ENCODE results near the gene PPP2R1B. TPM values are rescaled to one million over a fixed set of nuclear protein-coding genes. Genes with fewer than 3 reads are reported as not detected.

The PPP2R1B gene
- total RNA-seq, 6 experiments from 2014 or later, result 41.6 to 50.9 (median 44.3) TPM

DNA sequence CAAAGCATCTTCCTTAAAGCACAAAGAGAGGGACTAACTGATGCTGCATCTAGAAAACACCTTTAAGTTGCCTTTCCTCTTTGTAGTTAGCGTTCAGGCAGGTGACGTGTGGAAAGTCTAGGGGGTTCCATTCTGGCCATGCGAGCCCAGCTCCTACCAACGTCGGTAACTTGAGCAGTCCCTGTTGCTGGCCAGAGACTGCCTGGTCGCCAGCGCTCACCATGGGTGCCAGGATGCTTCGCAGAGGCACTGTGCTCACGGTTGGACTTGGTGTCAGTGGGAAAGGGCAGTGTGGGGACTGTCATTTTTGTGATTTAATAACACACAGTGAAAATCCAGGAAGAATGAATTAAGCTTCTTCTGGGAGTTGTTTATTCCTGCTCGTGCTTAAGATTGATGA is 40.6 kb downstream of the PPP2R1B start:
- DNase-seq, result no peak
- no peaks in the 10 kb centered on the region; the same call in none of the 2 replicates for H3K27me3 Mint-ChIP-seq (ENCODE audit: insufficient read depth)
- no peak overlapping the region for H3K27ac Mint-ChIP-seq
- H3K4me3 Mint-ChIP-seq, result no peak overlapping the region
- TF ChIP-seq, protein P1, sequence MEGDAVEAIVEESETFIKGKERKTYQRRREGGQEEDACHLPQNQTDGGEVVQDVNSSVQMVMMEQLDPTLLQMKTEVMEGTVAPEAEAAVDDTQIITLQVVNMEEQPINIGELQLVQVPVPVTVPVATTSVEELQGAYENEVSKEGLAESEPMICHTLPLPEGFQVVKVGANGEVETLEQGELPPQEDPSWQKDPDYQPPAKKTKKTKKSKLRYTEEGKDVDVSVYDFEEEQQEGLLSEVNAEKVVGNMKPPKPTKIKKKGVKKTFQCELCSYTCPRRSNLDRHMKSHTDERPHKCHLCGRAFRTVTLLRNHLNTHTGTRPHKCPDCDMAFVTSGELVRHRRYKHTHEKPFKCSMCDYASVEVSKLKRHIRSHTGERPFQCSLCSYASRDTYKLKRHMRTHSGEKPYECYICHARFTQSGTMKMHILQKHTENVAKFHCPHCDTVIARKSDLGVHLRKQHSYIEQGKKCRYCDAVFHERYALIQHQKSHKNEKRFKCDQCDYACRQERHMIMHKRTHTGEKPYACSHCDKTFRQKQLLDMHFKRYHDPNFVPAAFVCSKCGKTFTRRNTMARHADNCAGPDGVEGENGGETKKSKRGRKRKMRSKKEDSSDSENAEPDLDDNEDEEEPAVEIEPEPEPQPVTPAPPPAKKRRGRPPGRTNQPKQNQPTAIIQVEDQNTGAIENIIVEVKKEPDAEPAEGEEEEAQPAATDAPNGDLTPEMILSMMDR (IDR thresholded peaks at IDR 0.05), result no peak
- H3K36me3 Mint-ChIP-seq (ENCODE audit: low read depth), result peaks cover 11% of the 10 kb centered on the region; the same call in 1 of the 2 replicates
- no peaks in the 10 kb centered on the region for H3K9me3 Mint-ChIP-seq
- H3K4me1 Mint-ChIP-seq (ENCODE audit: low read depth), result peaks cover 7% of the 10 kb centered on the region; the same call in 1 of the 2 replicates

DNA sequence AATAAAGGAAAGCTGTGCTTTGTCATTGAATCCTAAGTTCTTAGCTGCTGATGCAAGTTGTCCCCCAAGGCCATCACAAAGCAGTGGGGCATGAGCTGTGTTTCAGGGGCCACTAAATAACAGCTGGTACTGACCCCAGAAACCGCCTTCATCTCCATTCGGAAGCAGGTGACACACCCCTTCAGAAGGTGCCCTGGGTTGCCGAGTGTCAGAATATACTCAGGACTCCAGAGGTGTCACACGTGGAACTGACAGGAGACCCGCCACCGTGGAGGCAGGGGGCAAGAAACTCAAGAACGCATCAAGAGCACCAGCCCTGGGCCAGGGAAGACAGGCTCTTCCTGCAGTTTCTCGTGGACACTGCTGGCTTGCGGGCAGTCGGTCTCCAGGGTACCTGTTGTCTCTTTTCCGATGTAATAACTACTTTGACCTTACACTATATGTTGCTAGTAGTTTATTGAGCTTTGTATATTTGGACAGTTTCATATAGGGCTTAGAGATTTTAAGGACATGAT is 41.5 kb downstream of the PPP2R1B start:
- Mint-ChIP-seq H3K27ac (no peak overlapping the region), H3K4me3 (no peak overlapping the region), H3K36me3 (ENCODE audit: low read depth) (peaks cover 17% of the 10 kb centered on the region), H3K9me3 (no peaks in the 10 kb centered on the region), H3K4me1 (ENCODE audit: low read depth) (peaks cover 2% of the 10 kb centered on the region), H3K27me3 (ENCODE audit: insufficient read depth) (no peaks in the 10 kb centered on the region; the same call in none of the 2 replicates)
- TF ChIP-seq, protein P1 (IDR thresholded peaks at IDR 0.05), result no peak
- DNase-seq, result no peak

DNA sequence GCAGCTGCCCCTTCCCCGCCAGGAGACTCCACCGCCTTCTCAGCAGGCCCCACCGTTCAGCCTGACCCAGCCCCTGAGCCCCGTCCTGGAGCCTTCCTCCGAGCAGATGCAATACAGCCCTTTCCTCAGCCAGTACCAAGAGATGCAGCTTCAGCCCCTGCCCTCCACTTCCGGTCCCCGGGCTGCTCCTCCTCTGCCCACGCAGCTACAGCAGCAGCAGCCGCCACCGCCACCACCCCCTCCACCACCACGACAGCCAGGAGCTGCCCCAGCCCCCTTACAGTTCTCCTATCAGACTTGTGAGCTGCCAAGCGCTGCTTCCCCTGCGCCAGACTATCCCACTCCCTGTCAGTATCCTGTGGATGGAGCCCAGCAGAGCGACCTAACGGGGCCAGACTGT is 42.6 kb downstream of the PPP2R1B start:
- H3K27me3 Mint-ChIP-seq (ENCODE audit: insufficient read depth), result no peaks in the 10 kb centered on the region; the same call in 1 of the 2 replicates
- peaks cover 13% of the 10 kb centered on the region for H3K4me1 Mint-ChIP-seq (ENCODE audit: low read depth)
- H3K9me3 Mint-ChIP-seq, result no peaks in the 10 kb centered on the region
- no peak for DNase-seq
- TF ChIP-seq, protein P1 (IDR thresholded peaks at IDR 0.05), result no peak
- peaks cover 21% of the 10 kb centered on the region for H3K36me3 Mint-ChIP-seq (ENCODE audit: low read depth)
- H3K4me3 Mint-ChIP-seq, result no peak overlapping the region
- no peak overlapping the region for H3K27ac Mint-ChIP-seq

DNA sequence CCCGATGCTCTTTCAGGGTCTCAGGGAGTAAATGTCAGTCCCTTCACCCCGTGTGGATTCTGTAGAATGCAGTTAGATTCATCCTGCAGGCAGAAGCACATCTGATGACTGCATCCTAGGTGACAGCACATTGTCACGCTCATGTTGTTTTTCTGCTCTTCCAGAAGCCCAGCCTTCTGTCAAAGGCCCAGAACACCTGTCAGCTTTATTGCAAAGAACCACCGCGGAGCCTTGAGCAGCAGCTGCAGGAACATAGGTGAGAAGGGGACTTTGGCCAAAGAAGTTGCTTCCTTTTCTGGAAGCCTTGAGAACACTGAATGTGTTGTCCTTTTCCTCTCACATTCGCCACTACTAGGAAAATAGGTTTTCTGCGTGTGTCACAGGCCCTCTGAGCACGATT is 43.7 kb downstream of the PPP2R1B start:
- Mint-ChIP-seq H3K27ac (no peak overlapping the region), H3K4me1 (ENCODE audit: low read depth) (peaks cover 24% of the 10 kb centered on the region), H3K4me3 (no peak overlapping the region), H3K36me3 (ENCODE audit: low read depth) (peaks cover 24% of the 10 kb centered on the region), H3K27me3 (ENCODE audit: insufficient read depth) (no peaks in the 10 kb centered on the region), H3K9me3 (no peaks in the 10 kb centered on the region)
- TF ChIP-seq, protein P1 (IDR thresholded peaks at IDR 0.05), result no peak
- DNase-seq, result no peak

DNA sequence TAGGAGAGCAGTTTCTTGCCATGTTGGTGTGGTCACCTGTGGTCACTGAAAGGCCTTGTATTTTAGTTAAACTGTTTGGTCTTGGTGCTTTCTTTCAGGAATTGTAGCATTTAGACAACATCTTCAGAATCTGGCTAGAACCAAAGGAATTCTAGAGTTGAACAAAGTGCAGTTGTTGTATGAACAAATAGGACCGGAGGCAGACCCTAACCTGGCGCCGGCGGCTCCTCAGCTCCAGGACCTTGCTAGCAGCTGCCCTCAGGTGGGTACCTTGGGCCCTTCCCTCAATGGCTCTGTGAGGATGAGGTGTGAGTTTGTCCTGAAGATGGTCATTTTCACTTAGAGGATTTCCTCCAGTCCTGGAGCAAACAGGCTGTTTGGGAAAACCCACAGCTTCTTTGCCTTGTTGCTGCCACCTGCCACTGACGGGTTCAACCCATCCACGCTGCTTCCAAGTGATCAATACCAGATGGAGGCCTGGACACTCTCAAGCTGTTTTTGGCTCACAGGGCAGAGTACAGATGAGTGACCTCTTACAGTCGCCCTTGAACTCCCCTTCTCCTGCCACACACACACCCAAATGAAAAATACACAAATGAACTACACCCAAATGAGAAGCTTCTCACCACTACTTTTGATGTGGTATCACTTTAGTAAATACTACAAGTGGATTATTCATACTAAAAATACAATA is 45.2 kb downstream of the PPP2R1B start:
- no peak overlapping the region for H3K27ac Mint-ChIP-seq
- peaks cover 34% of the 10 kb centered on the region for H3K36me3 Mint-ChIP-seq (ENCODE audit: low read depth)
- TF ChIP-seq, protein P1 (IDR thresholded peaks at IDR 0.05), result no peak
- no peak for DNase-seq
- H3K27me3 Mint-ChIP-seq (ENCODE audit: insufficient read depth), result no peaks in the 10 kb centered on the region
- no peaks in the 10 kb centered on the region for H3K9me3 Mint-ChIP-seq
- no peak overlapping the region for H3K4me3 Mint-ChIP-seq
- peaks cover 35% of the 10 kb centered on the region for H3K4me1 Mint-ChIP-seq (ENCODE audit: low read depth)

Measured in HFFc6 (cell line).